ENCODE data around the gene PARP3.

GRCh38 chr3:51980253-51980652 is 38.1 kb downstream of the PARP3 start:
- TF ChIP-seq CTCF (IDR thresholded peaks at IDR 0.05) (no peak), POLR2AphosphoS5 (IDR thresholded peaks at IDR 0.05) (no peak), EP300 (IDR thresholded peaks at IDR 0.05) (no peak), POLR2A (IDR thresholded peaks at IDR 0.05) (no peak)

Measured in suprapubic skin (tissue), 4 donors.